ENCODE data around the gene SLIT3. TPM values are rescaled to one million over a fixed set of nuclear protein-coding genes. Genes with fewer than 3 reads are reported as not detected.

SLIT3 gene
- total RNA-seq, 1 experiment from 2014 or later: 0.10 TPM

- no peak for DNase-seq (ENCODE audit: low read depth, low spot score)
- no peaks in the 10 kb centered on the region for H3K36me3 ChIP-seq (ENCODE audit: control insufficient read depth in 1 of 2, insufficient read depth in 2 of 2, low read length in 2 of 2)
- no peak overlapping the region for H3K4me2 ChIP-seq (ENCODE audit: low read length)
- H3K79me2 ChIP-seq (ENCODE audit: insufficient read depth, low read length): no peaks in the 10 kb centered on the region
- no peaks in the 10 kb centered on the region for H3K9me2 ChIP-seq (ENCODE audit: insufficient read depth)
- H3K4me1 ChIP-seq (ENCODE audit: control insufficient read depth in 1 of 2, insufficient read depth in 2 of 2, low read length in 2 of 2): no peaks in the 10 kb centered on the region
- H2AFZ ChIP-seq (ENCODE audit: low read depth, low read length, poor library complexity, severe bottlenecking): no peak overlapping the region
- RAD21 ChIA-PET (ENCODE audit: low non-redundant PET in 1 of 2, low total read pairs in 2 of 2, uncharacterized antibody in 2 of 2, unreplicated experiment in 2 of 2): no interaction called here
- H3K9me3 ChIP-seq (ENCODE audit: control insufficient read depth in 1 of 2, insufficient read depth in 1 of 2, low read depth in 1 of 2, low read length in 2 of 2): no peaks in the 10 kb centered on the region
- peaks cover 63% of the 10 kb centered on the region for H3K27me3 ChIP-seq (ENCODE audit: insufficient read depth, low read length)
- no peak overlapping the region for H3K27ac ChIP-seq (ENCODE audit: low read depth, low read length)
- no peaks in the 10 kb centered on the region for H4K20me1 ChIP-seq (ENCODE audit: insufficient read depth)
- no peak overlapping the region for H3K4me3 ChIP-seq (replicated peaks in 1 of 2; ENCODE audit: low read depth in 1 of 2, low read length in 2 of 2)
- intact Hi-C loops (cut with micrococcal nuclease): no loop called here
- TF ChIP-seq ELF1 (IDR thresholded peaks at IDR 0.05; ENCODE audit: borderline replicate concordance, low read depth): no peak
- no peak for TF ChIP-seq TCF7L2 (IDR thresholded peaks at IDR 0.05; ENCODE audit: borderline replicate concordance, extremely low read depth, insufficient read depth, insufficient read length)
- TF ChIP-seq MAX (IDR thresholded peaks at IDR 0.05): no peak
- TF ChIP-seq SP1 (IDR thresholded peaks at IDR 0.05; ENCODE audit: low read depth): no peak
- no peak for TF ChIP-seq CTCF (IDR thresholded peaks at IDR 0.05 in 2 of 3, conservative IDR thresholded peaks at IDR 0.05 in 1 of 3; ENCODE audit: borderline replicate concordance in 1 of 3, insufficient read depth in 1 of 3, low read depth in 2 of 3, low read length in 2 of 3)
- TF ChIP-seq SRF (IDR thresholded peaks at IDR 0.05; ENCODE audit: low read depth): no peak
- TF ChIP-seq FOSL1 (IDR thresholded peaks at IDR 0.05; ENCODE audit: low read depth): no peak
- no peak for TF ChIP-seq YY1 (IDR thresholded peaks at IDR 0.05; ENCODE audit: extremely low read depth, insufficient replicate concordance, low read depth, low read length)
- no peak for TF ChIP-seq RAD21 (IDR thresholded peaks at IDR 0.05; ENCODE audit: low read depth)
- TF ChIP-seq REST (IDR thresholded peaks at IDR 0.05; ENCODE audit: low read depth): no peak
- no peak for TF ChIP-seq SIN3A (IDR thresholded peaks at IDR 0.05; ENCODE audit: low read depth)
- no peak overlapping the region for H3K9ac ChIP-seq (ENCODE audit: low read length)
- no peak for ATAC-seq
- POLR2A ChIA-PET: no interaction called here
- CTCF ChIA-PET: no interaction called here
- BruUV-seq (replicated peaks): no TSS peak
These were observed 414.8 kb downstream of the SLIT3 start for GRCh38 chr5:168886157-168886556.

Measured in HCT116 (cell line).